HPDE6-E6E7 (cell line): ENCODE data around the gene IPMK.
"Not testable (repeated sequence)": the region's sequence is repeated elsewhere in the genome, so short reads cannot be mapped to it uniquely, and the experiment has no call there.

Experiments used
- DNase-seq: peaks from one replicate; pipeline ENCODE4 v3.0.0; 2011; ENCODE audit warnings: missing footprints; ENCODE audit errors: extremely low spot score

Gene IPMK

GRCh38 chr10:58266826-58267712 is 625 bp downstream of the IPMK start:
- DNase-seq, result no peak

GRCh38 chr10:58266003-58266825 is 1.5 kb downstream of the IPMK start:
- no peak for DNase-seq

GRCh38 chr10:58265249-58265648 is 2.4 kb downstream of the IPMK start:
- DNase-seq, result no peak

- DNase-seq, result no peak
Observed at GRCh38 chr10:58264780-58265179, 2.9 kb downstream of the IPMK start.

- DNase-seq, result no peak
Observed at GRCh38 chr10:58262766-58263165, 4.9 kb downstream of the IPMK start.

- DNase-seq, result no peak
Observed at GRCh38 chr10:58260334-58260733, 7.4 kb downstream of the IPMK start.

- DNase-seq, result no peak
Observed at GRCh38 chr10:58258977-58259692, 8.6 kb downstream of the IPMK start.

GRCh38 chr10:58256013-58256780 is 11.5 kb downstream of the IPMK start:
- DNase-seq, result not testable (repeated sequence)

- no peak for DNase-seq
Observed at GRCh38 chr10:58254644-58255043, 13.1 kb downstream of the IPMK start.

GRCh38 chr10:58253184-58253583 is 14.5 kb downstream of the IPMK start:
- DNase-seq, result no peak

GRCh38 chr10:58244666-58245065 is 23.0 kb downstream of the IPMK start:
- DNase-seq, result not testable (repeated sequence)

GRCh38 chr10:58244242-58244641 is 23.5 kb downstream of the IPMK start:
- not testable (repeated sequence) for DNase-seq

- DNase-seq, result not testable (repeated sequence)
Observed at GRCh38 chr10:58243801-58244200, 23.9 kb downstream of the IPMK start.

GRCh38 chr10:58243269-58243668 is 24.4 kb downstream of the IPMK start:
- no peak for DNase-seq

- no peak for DNase-seq
Observed at GRCh38 chr10:58241346-58241745, 26.3 kb downstream of the IPMK start.

GRCh38 chr10:58240531-58240930 is 27.2 kb downstream of the IPMK start:
- no peak for DNase-seq

GRCh38 chr10:58239561-58240169 is 28.0 kb downstream of the IPMK start:
- peak; percentile 14 for DNase-seq

GRCh38 chr10:58237014-58237834 is 30.5 kb downstream of the IPMK start:
- DNase-seq, result peak; percentile 63

GRCh38 chr10:58229856-58230255 is 37.8 kb downstream of the IPMK start:
- DNase-seq, result not testable (repeated sequence)

- DNase-seq, result no peak
Observed at GRCh38 chr10:58225654-58226053, 42.0 kb downstream of the IPMK start.
